PC-3 (cell line): Measurements from ENCODE around the gene LRRD1. TPM values are rescaled to one million over a fixed set of nuclear protein-coding genes. Genes with fewer than 3 reads are reported as not detected.

Experiments
- ATAC-seq: fragments of 200-7000 bp; cut with Tn5 transposase; 2 replicates; pipeline ENCODE4 v1.9.1; 2020; ENCODE audit warnings: mild to moderate bottlenecking, moderate library complexity
- BruUV-seq: library from RNA; stranded (reverse); fragments of 400-500 nt; replicated peaks from 2 replicates; lab custom pipeline; 2021; lab: Mats Ljungman, UMichigan
- CTCF ChIA-PET: fragments of 300-600 bp; sonication (Branson Sonifier 250); formaldehyde crosslinking; loops from one replicate; lab custom pipeline; 2022; ENCODE audit warnings: antibody characterized with exemption; lab: Charles Lee
- POLR2A ChIA-PET: fragments of 300-600 bp; sonication (Branson Sonifier 250); formaldehyde crosslinking; loops from one replicate; lab custom pipeline; 2022; ENCODE audit warnings: antibody characterized with exemption; ENCODE audit not compliant: unreplicated experiment; lab: Charles Lee
- DNase-seq: peaks from one replicate; pipeline ENCODE4 v3.0.0-alpha.2; 2015
- H2AFZ ChIP-seq: fragments of 300-600 bp; sonication (generic); 2 replicates; pipeline ENCODE4 v1.6.0; 2016; ENCODE audit warnings: antibody characterized with exemption, low read length
- H3F3A ChIP-seq: fragments of 300-600 bp; sonication (generic); one replicate; pipeline ENCODE4 v1.6.0; 2017; ENCODE audit warnings: antibody characterized with exemption, low read length, control low read depth, mild to moderate bottlenecking; ENCODE audit not compliant: unreplicated experiment
- H3K27ac ChIP-seq: fragments of 300-600 bp; sonication (generic); 2 replicates; pipeline ENCODE4 v1.5.1; 2016; ENCODE audit warnings: mild to moderate bottlenecking, low read length
- H3K27me3 ChIP-seq: fragments of 300-600 bp; sonication (generic); 2 replicates; pipeline ENCODE4 v1.6.1; 2016; ENCODE audit warnings: low read length, mixed read lengths
- H3K36me3 ChIP-seq: fragments of 300-600 bp; sonication (generic); 2 replicates; pipeline ENCODE4 v1.6.1; 2016; ENCODE audit warnings: low read depth, mixed run types, low read length, mixed read lengths
- H3K4me1 ChIP-seq: fragments of 300-600 bp; sonication (generic); 2 replicates; pipeline ENCODE4 v1.5.1; 2016; ENCODE audit warnings: low read length; ENCODE audit not compliant: insufficient read depth
- H3K4me2 ChIP-seq: fragments of 300-600 bp; sonication (generic); 2 replicates; pipeline ENCODE4 v1.6.0; 2016; ENCODE audit warnings: low read length
- H3K4me3 ChIP-seq: fragments of 300-600 bp; sonication (generic); 2 replicates; pipeline ENCODE4 v1.5.1; 2016; ENCODE audit warnings: mild to moderate bottlenecking, low read length, mixed read lengths
- H3K79me2 ChIP-seq: fragments of 300-600 bp; sonication (generic); 2 replicates; pipeline ENCODE4 v1.6.1; 2017; ENCODE audit warnings: low read length, mixed read lengths
- H3K9ac ChIP-seq: fragments of 300-600 bp; sonication (generic); 2 replicates; pipeline ENCODE4 v1.6.0; 2016; ENCODE audit warnings: mild to moderate bottlenecking, low read length
- H3K9me2 ChIP-seq: fragments of 300-600 bp; sonication (generic); replicated peaks from 2 replicates; pipeline ENCODE4 v1.6.1; 2016; ENCODE audit warnings: mixed run types, low read length, mixed read lengths
- H3K9me3 ChIP-seq: fragments of 300-600 bp; sonication (generic); 2 replicates; pipeline ENCODE4 v1.6.1; 2016; ENCODE audit warnings: low read length, mixed read lengths
- H4K20me1 ChIP-seq: fragments of 300-600 bp; sonication (generic); 2 replicates; pipeline ENCODE4 v1.6.1; 2016; ENCODE audit warnings: low read length, mixed read lengths
- CTCF ChIP-seq: fragments of 300-600 bp; sonication (generic); conservative IDR thresholded peaks from 2 replicates; pipeline ENCODE4 v1.5.1; 2017; ENCODE audit warnings: antibody characterized with exemption, low read depth, mild to moderate bottlenecking, low read length
- EZH2 ChIP-seq: fragments of 300-600 bp; sonication (generic); IDR thresholded peaks from one replicate; pipeline ENCODE4 v1.6.1; 2017; ENCODE audit warnings: antibody characterized with exemption, mild to moderate bottlenecking, low read length; ENCODE audit not compliant: unreplicated experiment
- EZH2phosphoT487 ChIP-seq: fragments of 300-600 bp; sonication (generic); IDR thresholded peaks from 2 replicates; pipeline ENCODE4 v1.6.1; 2018; ENCODE audit warnings: mild to moderate bottlenecking, antibody characterized with exemption, low read length, borderline replicate concordance
- intact Hi-C: fragments of 100-400 bp; cut with micrococcal nuclease; formaldehyde crosslinking; loops from 2 replicates; pipeline ENCODE4 v1.9.0; 2023
- total RNA-seq: library from RNA; depleted of rRNA; stranded (reverse); fragments of >200 nt; gene quantifications from 2 replicates; pipeline ENCODE4 v1.2.3, GENCODE V29; 2014

LRRD1 gene
- total RNA-seq, 1 experiment from 2014 or later = not detected

GRCh38 chr7:92141161-92141560 is 37.8 kb downstream of the LRRD1 start:
- no peaks in the 10 kb centered on the region for H4K20me1 ChIP-seq
- no peaks in the 10 kb centered on the region for H3K4me1 ChIP-seq
- CTCF ChIA-PET = no interaction called here
- no TSS peak for BruUV-seq
- H3K27ac ChIP-seq = no peak overlapping the region
- H3K36me3 ChIP-seq = no peaks in the 10 kb centered on the region
- no peaks in the 10 kb centered on the region for H3K79me2 ChIP-seq
- POLR2A ChIA-PET = no interaction called here
- H3K27me3 ChIP-seq = no peaks in the 10 kb centered on the region
- no peak for TF ChIP-seq CTCF
- no peak for TF ChIP-seq EZH2phosphoT487
- no peak for TF ChIP-seq EZH2
- intact Hi-C loops = no loop called here
- H2AFZ ChIP-seq = no peak overlapping the region
- H3K9ac ChIP-seq = no peak overlapping the region
- H3K4me2 ChIP-seq = no peak overlapping the region
- no peaks in the 10 kb centered on the region for H3K9me2 ChIP-seq
- no peak for ATAC-seq
- DNase-seq = no peak
- no peak overlapping the region for H3K4me3 ChIP-seq
- no peaks in the 10 kb centered on the region for H3K9me3 ChIP-seq
- H3F3A ChIP-seq = no peaks in the 10 kb centered on the region

- Histone ChIP-seq H3K4me2 (no peak overlapping the region), H3F3A (no peaks in the 10 kb centered on the region), H3K27ac (no peak overlapping the region), H3K4me3 (no peak overlapping the region), H3K9me2 (no peaks in the 10 kb centered on the region), H3K27me3 (no peaks in the 10 kb centered on the region), H3K9ac (no peak overlapping the region), H2AFZ (no peak overlapping the region), H3K36me3 (no peaks in the 10 kb centered on the region), H3K79me2 (peaks cover 17% of the 10 kb centered on the region), H4K20me1 (peaks cover 10% of the 10 kb centered on the region), H3K4me1 (peaks cover 14% of the 10 kb centered on the region; the same call in 1 of the 2 replicates), H3K9me3 (no peaks in the 10 kb centered on the region)
- TF ChIP-seq CTCF (no peak), EZH2 (no peak), EZH2phosphoT487 (no peak)
- peak; percentile 3 for DNase-seq
- CTCF ChIA-PET = interaction anchor here (0.6 kb wide), 1 partner anchor 35 kb away, joined by 3 read pairs; no protein-coding TSS in a partner anchor
- ATAC-seq = no peak
- intact Hi-C loops = no loop called here
- POLR2A ChIA-PET = no interaction called here
- BruUV-seq = no TSS peak
These were observed 41.4 kb downstream of the LRRD1 start for GRCh38 chr7:92137557-92137956.

- ChIA-PET CTCF (no interaction called here), POLR2A (interaction anchor here (0.6 to 0.7 kb wide), 2 partner anchors 359 to 1397 kb away, joined by 3 to 4 read pairs; no protein-coding TSS in a partner anchor)
- Histone ChIP-seq H3K4me3 (peak overlapping the region; percentile 82), H3K79me2 (peaks cover 40% of the 10 kb centered on the region), H3K27me3 (no peaks in the 10 kb centered on the region), H3K4me2 (peak overlapping the region; percentile 95), H3K9me3 (no peaks in the 10 kb centered on the region), H3K9me2 (no peaks in the 10 kb centered on the region), H3F3A (no peaks in the 10 kb centered on the region), H3K27ac (peak overlapping the region; percentile 88), H4K20me1 (peaks cover 24% of the 10 kb centered on the region), H2AFZ (peak overlapping the region; percentile 96), H3K36me3 (peaks cover 9% of the 10 kb centered on the region; the same call in 1 of the 2 replicates), H3K9ac (peak overlapping the region; percentile 96), H3K4me1 (peaks cover 22% of the 10 kb centered on the region; the same call in 1 of the 2 replicates)
- intact Hi-C loops = no loop called here
- TF ChIP-seq EZH2 (no peak), CTCF (no peak), EZH2phosphoT487 (no peak)
- DNase-seq = peak; percentile 19
- peak; percentile 5 for ATAC-seq
- TSS peak; percentile 92 for BruUV-seq
These were observed 43.7 kb downstream of the LRRD1 start for GRCh38 chr7:92135052-92135889.
